Astrocyte (in vitro differentiated cells and primary cell): ENCODE measurements around the gene ROR1.

Experiments
- CTCF ChIP-seq: IDR thresholded peaks from 2 replicates; pipeline ENCODE4 v1.5.1; 2011; ENCODE audit warnings: low read depth, mild to moderate bottlenecking, inconsistent platforms, low read length, moderate library complexity; ENCODE audit not compliant: insufficient read depth
- EZH2 ChIP-seq: IDR thresholded peaks from 2 replicates; pipeline ENCODE4 v1.6.1; 2012; ENCODE audit warnings: mild to moderate bottlenecking, low read length, inconsistent platforms; ENCODE audit not compliant: insufficient read depth

DNA sequence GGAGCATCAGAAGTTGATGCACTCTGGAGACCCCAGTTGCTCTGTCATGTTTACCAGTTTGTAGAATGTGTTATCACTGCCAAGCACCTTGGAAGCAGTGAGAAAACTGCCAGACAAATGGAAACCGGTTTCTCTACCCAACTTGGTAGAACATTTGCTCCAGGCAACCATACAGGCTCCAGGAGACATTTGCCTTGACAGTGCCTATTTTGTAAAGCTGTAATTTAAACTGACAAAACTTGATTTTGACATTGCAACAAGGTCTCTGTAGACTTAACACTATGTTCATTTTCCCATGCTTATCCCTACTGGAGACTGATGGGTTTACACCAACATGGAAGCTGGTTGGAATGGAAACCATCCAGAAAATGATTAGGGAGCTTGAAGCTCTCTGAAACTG is 97.6 kb downstream of the ROR1 start:
- no peak for TF ChIP-seq CTCF
- TF ChIP-seq EZH2, result no peak
